Smooth muscle cell (in vitro differentiated cells): ENCODE results near the gene PHF10. TPM values are rescaled to one million over a fixed set of nuclear protein-coding genes. Genes with fewer than 3 reads are reported as not detected.

Source experiments
- DNase-seq: peaks from one replicate; lab custom pipeline; 2025; ENCODE audit not compliant: unreplicated experiment; lab: John Stamatoyannopoulos, UW
- H2AFZ ChIP-seq: fragments of 200-600 bp; sonication (generic); 2 replicates; pipeline ENCODE4 v1.6.0; 2016; ENCODE audit warnings: antibody characterized with exemption, low read depth, mild to moderate bottlenecking
- H3F3A ChIP-seq: fragments of 200-600 bp; sonication (generic); 2 replicates; pipeline ENCODE4 v1.6.0; 2017; ENCODE audit warnings: antibody characterized with exemption, low read depth
- H3K27ac ChIP-seq: fragments of 200-600 bp; sonication (generic); 2 replicates; pipeline ENCODE4 v1.5.1; 2016; ENCODE audit warnings: low read depth, mild to moderate bottlenecking
- H3K27me3 ChIP-seq: fragments of 200-600 bp; sonication (generic); 2 replicates; pipeline ENCODE4 v1.6.1; 2016; ENCODE audit warnings: low read depth, mild to moderate bottlenecking
- H3K36me3 ChIP-seq: fragments of 200-600 bp; sonication (generic); 2 replicates; pipeline ENCODE4 v1.5.1; 2016; ENCODE audit warnings: low read depth
- H3K4me1 ChIP-seq: fragments of 200-600 bp; sonication (generic); 2 replicates; pipeline ENCODE4 v1.5.1; 2016; ENCODE audit warnings: low read depth
- H3K4me2 ChIP-seq: fragments of 200-600 bp; sonication (generic); 2 replicates; pipeline ENCODE4 v1.6.0; 2016; ENCODE audit warnings: mild to moderate bottlenecking
- H3K4me3 ChIP-seq: fragments of 200-600 bp; sonication (generic); 2 replicates; pipeline ENCODE4 v1.5.1; 2016; ENCODE audit warnings: mild to moderate bottlenecking
- H3K79me2 ChIP-seq: fragments of 200-600 bp; sonication (generic); 2 replicates; pipeline ENCODE4 v1.6.0; 2016; ENCODE audit warnings: low read depth, mild to moderate bottlenecking
- H3K9ac ChIP-seq: fragments of 200-600 bp; sonication (generic); 2 replicates; pipeline ENCODE4 v1.6.0; 2016; ENCODE audit warnings: low read depth
- H3K9me3 ChIP-seq: fragments of 200-600 bp; sonication (generic); replicated peaks from 2 replicates; pipeline ENCODE4 v1.5.1; 2016; ENCODE audit warnings: low read depth
- H4K20me1 ChIP-seq: fragments of 200-600 bp; sonication (generic); 2 replicates; pipeline ENCODE4 v1.6.0; 2016; ENCODE audit warnings: low read depth
- WGBS: methylation state at CpG from one replicate; pipeline ENCODE4 v1.1.7; 2016; ENCODE audit warnings: low lambda C conversion rate; 5-methylcytosine and 5-hydroxymethylcytosine counted together
- polyA plus RNA-seq: library from polyadenylated mRNA; unstranded; fragments of >200 nt; fragmentation: Nextera tagmentation; extraction: Ambion mirVana; gene quantifications from 2 replicates; pipeline ENCODE4 v1.2.1, GENCODE V29; 2016
- total RNA-seq: library from RNA; depleted of rRNA; stranded (reverse); fragments of >200 nt; gene quantifications from 2 replicates; pipeline ENCODE4 v1.2.3, GENCODE V29; 2014
- TF ChIP-seq, protein P1 (sequence below): fragments of 200-600 bp; sonication (generic); IDR thresholded peaks from 2 replicates; pipeline ENCODE4 v1.5.1; 2017; ENCODE audit warnings: borderline replicate concordance, mild to moderate bottlenecking, antibody characterized with exemption; ENCODE audit not compliant: insufficient read depth, poor library complexity, severe bottlenecking

Gene PHF10
- total and polyA plus RNA-seq, 2 experiments from 2014 or later = 22.0 to 41.9 TPM

- Histone ChIP-seq H3K9me3 (no peaks in the 10 kb centered on the region), H4K20me1 (peaks cover 62% of the 10 kb centered on the region), H2AFZ (no peak overlapping the region), H3F3A (peaks cover 3% of the 10 kb centered on the region), H3K27ac (no peak overlapping the region), H3K4me1 (peaks cover 17% of the 10 kb centered on the region), H3K27me3 (no peaks in the 10 kb centered on the region), H3K4me2 (no peak overlapping the region), H3K4me3 (no peak overlapping the region), H3K79me2 (peaks cover 49% of the 10 kb centered on the region), H3K9ac (no peak overlapping the region), H3K36me3 (no peaks in the 10 kb centered on the region)
- over 99% methylated on average over 3 of the region's 3 CpGs for WGBS
- TF ChIP-seq, protein P1, sequence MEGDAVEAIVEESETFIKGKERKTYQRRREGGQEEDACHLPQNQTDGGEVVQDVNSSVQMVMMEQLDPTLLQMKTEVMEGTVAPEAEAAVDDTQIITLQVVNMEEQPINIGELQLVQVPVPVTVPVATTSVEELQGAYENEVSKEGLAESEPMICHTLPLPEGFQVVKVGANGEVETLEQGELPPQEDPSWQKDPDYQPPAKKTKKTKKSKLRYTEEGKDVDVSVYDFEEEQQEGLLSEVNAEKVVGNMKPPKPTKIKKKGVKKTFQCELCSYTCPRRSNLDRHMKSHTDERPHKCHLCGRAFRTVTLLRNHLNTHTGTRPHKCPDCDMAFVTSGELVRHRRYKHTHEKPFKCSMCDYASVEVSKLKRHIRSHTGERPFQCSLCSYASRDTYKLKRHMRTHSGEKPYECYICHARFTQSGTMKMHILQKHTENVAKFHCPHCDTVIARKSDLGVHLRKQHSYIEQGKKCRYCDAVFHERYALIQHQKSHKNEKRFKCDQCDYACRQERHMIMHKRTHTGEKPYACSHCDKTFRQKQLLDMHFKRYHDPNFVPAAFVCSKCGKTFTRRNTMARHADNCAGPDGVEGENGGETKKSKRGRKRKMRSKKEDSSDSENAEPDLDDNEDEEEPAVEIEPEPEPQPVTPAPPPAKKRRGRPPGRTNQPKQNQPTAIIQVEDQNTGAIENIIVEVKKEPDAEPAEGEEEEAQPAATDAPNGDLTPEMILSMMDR = no peak
- no peak for DNase-seq
Measured at GRCh38 chr6:169720207-169720855, 4.0 kb downstream of the PHF10 start.

GRCh38 chr6:169719117-169719516, 5.2 kb downstream of the PHF10 start:
- 81% methylated on average over 4 of the region's 4 CpGs for WGBS
- no peaks in the 10 kb centered on the region for H3K9me3 ChIP-seq
- H4K20me1 ChIP-seq = peaks cover 62% of the 10 kb centered on the region
- DNase-seq = no peak
- no peak overlapping the region for H2AFZ ChIP-seq
- peaks cover 3% of the 10 kb centered on the region for H3F3A ChIP-seq
- H3K79me2 ChIP-seq = peaks cover 49% of the 10 kb centered on the region
- H3K9ac ChIP-seq = no peak overlapping the region
- TF ChIP-seq, protein P1 = no peak
- no peak overlapping the region for H3K4me3 ChIP-seq
- no peaks in the 10 kb centered on the region for H3K27me3 ChIP-seq
- no peak overlapping the region for H3K4me2 ChIP-seq
- H3K27ac ChIP-seq = no peak overlapping the region
- H3K4me1 ChIP-seq = peaks cover 13% of the 10 kb centered on the region
- H3K36me3 ChIP-seq = no peaks in the 10 kb centered on the region

- H3K36me3 ChIP-seq = peaks cover 16% of the 10 kb centered on the region
- H3F3A ChIP-seq = peaks cover 7% of the 10 kb centered on the region
- no peaks in the 10 kb centered on the region for H3K4me1 ChIP-seq
- H3K4me2 ChIP-seq = no peak overlapping the region
- H2AFZ ChIP-seq = no peak overlapping the region
- peaks cover 28% of the 10 kb centered on the region for H4K20me1 ChIP-seq
- no peak overlapping the region for H3K9ac ChIP-seq
- WGBS = 91% methylated on average over 9 of the region's 9 CpGs
- no peak overlapping the region for H3K4me3 ChIP-seq
- H3K79me2 ChIP-seq = peaks cover 19% of the 10 kb centered on the region
- no peaks in the 10 kb centered on the region for H3K27me3 ChIP-seq
- no peaks in the 10 kb centered on the region for H3K9me3 ChIP-seq
- TF ChIP-seq, protein P1 = no peak
- DNase-seq = no peak
- H3K27ac ChIP-seq = peak overlapping the region; percentile 8
Measured at GRCh38 chr6:169714595-169714994, 9.7 kb downstream of the PHF10 start.

DNA sequence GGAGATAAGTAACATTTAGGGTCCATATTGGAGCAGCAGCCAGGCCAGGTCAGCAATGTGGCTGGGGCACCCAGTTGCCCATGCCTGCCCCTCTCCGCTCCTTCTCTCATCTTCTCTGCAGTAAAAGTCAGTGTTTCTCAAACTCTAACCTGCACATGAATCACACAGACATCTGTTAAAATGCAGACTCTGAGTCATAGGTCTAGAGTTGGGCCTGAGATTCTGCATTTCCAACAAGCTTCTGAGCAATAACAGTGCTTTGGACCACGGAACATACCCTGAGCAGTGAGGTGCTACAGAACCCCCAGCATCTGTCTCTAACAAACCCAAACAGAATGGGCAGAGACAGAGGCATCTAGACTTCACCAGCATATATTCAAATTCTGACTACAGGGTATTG, 10.1 kb downstream of the PHF10 start:
- Histone ChIP-seq H3K36me3 (peaks cover 19% of the 10 kb centered on the region), H3K9me3 (no peaks in the 10 kb centered on the region), H3K4me2 (no peak overlapping the region), H3F3A (peaks cover 7% of the 10 kb centered on the region), H3K9ac (no peak overlapping the region), H3K79me2 (peaks cover 14% of the 10 kb centered on the region), H3K4me3 (no peak overlapping the region), H2AFZ (no peak overlapping the region), H3K4me1 (no peaks in the 10 kb centered on the region), H3K27ac (peak overlapping the region; percentile 8), H4K20me1 (peaks cover 23% of the 10 kb centered on the region), H3K27me3 (no peaks in the 10 kb centered on the region)
- WGBS = 86% methylated on average over 2 of the region's 2 CpGs
- DNase-seq = no peak
- TF ChIP-seq, protein P1 = no peak
